NCI-H2196 (cell line): ENCODE measurements around the gene CELF2.

Experiments used
- DNase-seq: peaks from one replicate; lab custom pipeline; 2025; ENCODE audit not compliant: unreplicated experiment; lab: John Stamatoyannopoulos, UW

Gene CELF2

DNA sequence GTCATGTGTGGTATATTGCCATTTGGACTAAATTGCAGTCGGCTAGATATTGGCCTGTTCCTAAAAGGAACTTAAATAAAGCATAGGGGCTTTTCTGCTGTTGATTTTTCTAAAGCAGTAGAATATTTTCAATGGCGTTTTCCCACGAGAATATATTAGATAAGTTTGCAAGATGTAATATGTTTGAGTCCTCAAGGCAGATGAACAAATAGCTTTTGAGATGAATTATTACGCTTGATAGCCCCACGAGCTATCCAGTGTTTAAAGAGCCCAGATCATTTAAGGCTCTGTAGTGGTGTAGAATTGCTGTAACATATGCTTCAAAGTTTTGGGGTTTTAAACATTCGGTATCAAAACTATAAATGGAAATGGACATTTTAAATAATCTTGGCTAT, 2.9 kb downstream of the CELF2 start:
- DNase-seq, result no peak

DNA sequence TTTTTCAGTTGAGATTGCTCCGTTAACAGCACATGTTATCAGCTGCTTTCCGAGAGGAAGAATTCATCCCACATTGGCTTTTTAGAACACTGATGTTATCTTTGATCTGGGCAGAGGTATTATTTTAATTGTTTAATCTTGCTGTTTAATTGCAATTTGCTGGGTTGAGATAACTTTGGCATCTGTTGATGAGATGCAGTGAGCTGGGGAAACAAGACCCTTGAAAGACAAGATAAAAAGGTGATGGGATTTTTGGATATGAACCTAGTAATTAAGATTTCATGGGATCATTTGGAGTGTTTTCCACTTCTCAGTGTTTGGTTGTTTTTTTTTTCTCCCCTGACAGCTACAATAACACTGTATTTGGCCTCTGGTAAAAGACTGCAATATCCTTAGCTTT, 4.5 kb downstream of the CELF2 start:
- DNase-seq, result no peak

DNA sequence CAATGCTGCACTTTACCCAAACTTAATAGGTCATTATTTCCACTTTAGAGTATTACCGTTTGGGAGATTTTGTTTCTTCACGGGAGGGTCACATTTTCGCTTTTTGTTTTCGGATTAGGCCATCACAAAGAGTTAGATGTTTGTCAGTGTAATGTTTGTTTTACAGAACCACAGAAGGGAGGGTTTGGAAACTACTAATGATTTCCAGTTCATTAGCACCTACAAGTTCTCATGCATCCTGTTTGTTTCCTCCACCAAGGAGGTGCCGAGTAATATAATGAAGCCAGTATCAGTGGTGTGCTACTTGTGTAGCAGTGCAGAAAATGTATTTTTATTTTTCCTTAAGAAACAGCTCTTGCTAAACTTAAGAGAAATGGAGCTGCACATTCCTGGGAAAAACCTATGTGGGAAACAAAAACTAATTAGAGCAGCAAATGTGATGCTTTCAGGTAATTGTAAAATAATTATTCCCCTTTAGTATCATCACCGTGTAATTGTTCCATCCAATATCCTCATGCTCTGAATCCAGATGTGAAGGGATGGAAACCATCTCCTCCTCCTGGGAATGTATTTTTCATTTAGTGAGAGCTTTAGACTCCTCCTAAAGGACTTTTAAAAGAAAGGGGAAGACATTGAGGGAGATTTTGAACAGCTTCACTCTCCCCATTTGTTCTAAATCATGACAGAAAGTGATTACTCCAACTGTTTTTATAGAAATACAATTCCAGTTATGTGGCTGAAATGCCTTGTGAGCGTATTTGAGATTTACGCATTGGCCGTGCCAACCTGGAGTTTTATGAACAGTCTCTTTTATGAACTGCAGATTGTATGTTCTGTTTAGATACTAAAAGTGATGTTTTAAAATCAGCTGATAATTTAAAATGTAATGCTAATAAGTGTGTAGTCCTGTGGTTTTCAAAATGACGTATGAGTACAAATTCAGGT, 5.6 kb downstream of the CELF2 start:
- no peak for DNase-seq

DNA sequence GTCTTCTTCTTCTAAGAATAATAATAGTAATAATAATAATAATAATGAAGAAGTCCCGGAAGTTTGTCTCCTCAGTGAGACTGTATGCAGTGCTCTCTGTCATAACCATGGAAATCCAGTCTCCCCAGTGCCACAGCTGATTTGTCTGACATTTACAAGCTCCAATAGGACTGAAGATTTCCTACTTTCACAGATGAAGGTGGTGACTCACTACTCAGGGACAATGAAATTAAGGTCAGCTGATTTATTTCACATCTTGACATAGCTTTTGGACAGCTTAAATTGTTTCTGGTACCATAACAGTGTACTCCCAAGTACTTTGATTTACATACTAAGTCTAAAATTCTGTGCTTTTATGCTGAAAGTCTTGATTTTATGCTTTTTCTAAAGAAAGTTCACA, 6.9 kb downstream of the CELF2 start:
- DNase-seq, result no peak

DNA sequence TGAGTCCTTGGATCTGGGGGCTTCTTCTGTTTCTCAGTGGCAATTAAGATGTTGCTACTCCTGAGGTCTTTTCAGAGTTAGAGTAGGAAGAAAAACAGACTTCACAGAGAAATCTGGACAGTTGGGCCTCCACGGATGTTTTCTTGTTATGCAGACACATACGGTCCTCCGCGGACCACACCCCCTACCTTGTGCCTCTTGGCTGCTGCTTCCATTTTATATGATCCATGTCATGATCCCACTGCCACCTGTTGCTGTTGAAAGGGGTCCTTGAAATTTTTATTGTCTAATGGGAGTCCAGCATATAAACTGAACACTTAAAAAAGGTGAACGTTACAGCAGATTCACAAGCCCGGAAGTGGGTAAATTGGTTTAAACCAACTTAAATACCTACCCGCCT, 8.3 kb downstream of the CELF2 start:
- DNase-seq, result no peak

DNA sequence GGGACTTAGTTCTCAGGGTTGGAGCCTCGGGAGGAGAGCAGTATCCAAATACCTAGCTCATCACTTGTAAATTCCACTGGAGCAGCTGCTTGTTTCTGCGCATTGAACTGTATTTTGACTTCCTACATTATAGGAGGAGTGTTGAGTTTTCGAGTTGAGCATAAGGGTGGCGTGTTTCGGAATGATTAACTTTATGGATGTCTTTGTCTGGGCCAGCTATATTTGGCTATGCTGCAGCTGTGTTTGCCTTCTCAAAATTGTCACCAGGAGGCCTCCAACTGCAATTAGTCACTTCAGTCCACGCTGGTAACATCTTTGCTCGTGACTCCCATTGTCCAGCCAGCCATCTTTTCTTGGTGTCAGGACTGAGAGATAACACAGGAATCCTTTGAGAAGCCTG, 9.1 kb downstream of the CELF2 start:
- no peak for DNase-seq

DNA sequence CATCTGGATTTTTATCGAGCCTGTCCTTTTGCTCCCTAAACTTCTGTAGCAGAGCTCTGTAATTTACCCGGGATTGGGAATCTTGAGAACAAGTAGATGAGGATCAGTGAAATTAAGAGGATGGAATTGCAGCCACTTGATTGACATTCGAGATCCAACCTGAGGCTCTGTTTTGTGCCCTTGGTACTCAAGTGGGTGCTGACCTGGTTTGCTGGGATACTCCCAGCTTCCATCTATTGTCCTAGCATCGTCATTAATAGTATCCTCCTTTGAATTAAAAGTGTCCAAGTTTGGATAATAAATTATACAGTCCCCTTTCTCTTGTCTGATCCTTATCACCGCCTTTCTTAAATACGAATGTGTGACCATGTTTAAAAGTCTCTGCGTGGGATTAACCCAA, 17.1 kb downstream of the CELF2 start:
- DNase-seq, result no peak

DNA sequence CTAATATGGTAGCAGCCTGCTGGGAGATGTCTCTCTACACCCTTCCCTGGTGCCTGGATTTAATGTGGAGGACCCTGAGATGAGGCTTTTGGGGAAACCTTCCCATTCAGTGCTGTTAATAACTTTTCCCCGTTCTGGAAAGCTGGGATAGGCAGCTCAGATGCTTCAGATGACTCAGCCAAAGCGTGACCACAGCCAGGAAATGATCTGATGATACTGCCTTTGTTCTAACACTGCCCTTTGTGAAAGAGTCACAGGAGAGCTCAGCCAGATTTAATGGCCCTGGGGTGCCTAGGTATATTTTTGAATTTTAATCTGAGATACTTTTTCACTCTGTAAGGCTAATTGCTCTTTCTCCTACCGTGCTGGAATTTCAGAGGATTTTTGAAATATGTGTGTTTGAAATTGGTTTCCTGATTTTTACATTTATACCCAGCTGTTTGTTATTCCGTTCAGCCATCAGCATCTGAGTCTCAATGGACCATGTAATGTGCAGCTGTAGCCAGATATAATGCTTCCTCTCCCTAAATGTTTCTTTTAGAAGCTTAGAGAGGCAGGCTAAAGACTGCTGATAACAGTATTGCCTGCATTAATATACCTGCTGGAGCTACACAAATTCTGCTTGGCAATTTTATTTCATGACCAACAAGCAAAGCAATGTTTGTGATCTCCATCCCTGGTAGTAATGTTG, 17.8 kb downstream of the CELF2 start:
- DNase-seq, result no peak

DNA sequence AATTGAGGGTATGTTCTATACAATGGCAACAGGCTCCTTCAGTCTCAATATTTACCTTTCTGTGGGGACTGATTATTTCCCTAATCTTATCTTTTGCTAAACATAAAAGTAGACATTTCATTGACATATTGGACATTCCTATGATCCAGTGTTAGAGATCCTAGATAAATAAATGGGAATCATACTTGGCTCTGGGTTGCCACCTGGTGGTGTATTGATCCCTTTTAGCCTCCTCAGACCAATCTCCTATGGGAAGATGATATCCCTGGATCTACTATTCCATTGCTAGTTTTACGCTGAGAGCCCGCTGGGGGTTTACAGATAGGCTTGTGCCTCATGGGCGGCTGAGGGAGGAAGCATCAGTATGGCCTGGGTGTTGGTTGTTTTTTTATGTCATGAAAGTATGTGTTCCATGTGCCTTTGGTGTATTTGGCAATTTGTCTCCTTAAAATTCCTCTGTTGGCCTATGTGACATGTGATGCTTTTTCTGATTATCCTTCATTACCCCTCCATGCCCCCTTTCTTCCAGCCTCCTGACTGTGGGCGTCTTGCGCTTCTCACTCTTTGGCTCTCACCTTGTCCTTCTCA, 18.8 kb downstream of the CELF2 start:
- no peak for DNase-seq

DNA sequence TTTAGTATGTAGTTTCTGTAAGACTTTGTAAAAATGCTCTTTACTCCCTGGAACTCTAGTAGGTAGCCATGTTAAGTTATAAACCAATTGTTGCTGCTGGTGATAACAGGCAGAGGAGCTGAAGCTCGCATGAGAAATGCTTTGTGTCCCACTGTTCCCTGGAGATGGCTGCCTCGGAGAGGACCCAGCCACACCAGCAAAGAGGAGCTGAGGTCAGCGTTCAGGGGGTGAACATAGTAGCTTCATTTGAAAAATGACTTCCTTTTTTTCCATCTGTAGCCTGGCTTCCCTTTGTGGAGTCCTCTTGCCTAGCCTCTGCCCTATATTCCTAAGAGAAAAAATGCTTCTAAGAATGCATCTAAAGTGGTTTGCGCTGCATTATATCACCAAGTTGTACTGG, 20.3 kb downstream of the CELF2 start:
- DNase-seq, result no peak

DNA sequence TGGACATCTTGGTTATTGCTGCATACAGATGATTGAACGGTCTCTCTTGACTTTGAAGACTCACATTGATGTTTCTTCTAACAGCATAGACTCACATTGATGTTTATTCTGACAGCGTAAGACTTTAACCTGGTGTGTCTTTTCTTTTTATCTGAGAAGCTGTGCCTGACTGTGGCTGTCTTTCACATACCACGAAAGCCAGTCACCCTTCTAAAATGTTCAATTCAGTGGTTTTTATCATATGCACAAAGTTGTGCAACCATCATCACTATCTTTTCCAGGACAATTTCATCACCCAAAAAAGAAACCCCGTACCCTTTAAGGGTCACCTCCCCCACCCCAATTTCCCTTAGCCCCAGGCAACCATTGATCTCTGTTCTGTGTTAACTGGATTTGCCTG, 24.7 kb downstream of the CELF2 start:
- no peak for DNase-seq

DNA sequence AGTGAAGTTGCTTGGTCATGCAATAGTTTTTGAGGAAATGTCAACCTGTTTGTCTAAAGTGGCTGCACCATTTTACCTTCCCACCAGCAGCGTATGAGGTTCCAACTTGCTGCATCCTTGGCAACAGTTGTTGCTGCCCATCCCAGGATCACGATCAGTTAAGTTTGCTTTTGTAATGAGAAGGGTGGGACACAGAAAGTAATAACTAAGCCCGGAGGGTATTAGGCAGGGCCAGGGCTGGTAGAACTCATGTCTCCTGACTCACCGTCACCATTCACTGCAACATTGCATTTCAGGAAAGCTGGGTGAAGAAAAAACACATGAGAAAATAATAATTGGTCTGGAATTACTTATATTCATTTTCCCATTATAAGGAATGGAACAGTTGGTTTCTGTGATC, 25.4 kb downstream of the CELF2 start:
- DNase-seq, result no peak

DNA sequence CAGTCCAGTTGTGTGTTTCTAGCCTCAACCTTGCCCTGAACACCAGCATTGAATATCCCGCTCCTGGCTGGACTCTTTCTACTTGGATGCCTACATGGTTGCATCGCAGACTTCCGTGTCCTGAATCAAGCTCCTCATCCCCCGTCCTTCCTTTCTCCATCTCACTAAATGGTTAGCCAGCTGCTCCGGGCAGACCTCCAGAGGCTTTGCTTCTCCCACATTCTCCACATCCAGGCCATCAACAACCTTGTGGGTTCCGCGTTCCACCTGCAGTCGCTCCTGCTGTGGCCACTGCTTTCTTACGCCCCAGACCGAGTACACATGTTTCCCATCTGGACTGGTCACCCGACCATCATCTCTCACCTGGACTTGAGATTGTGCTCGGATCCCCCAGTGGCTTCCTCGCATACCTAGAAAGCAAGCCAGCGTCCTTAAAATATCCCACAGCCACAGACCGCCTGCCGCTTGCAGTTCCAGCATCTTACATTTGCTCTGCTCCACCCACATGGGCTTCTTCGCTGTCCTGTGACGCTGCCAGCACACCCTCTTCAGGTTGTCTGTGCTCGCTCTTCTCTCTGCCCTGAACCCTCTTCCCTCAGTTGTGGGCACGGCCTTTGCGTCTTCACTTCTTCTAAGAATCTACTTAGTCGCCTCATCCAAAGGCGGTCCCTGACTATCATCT, 25.9 kb downstream of the CELF2 start:
- no peak for DNase-seq

DNA sequence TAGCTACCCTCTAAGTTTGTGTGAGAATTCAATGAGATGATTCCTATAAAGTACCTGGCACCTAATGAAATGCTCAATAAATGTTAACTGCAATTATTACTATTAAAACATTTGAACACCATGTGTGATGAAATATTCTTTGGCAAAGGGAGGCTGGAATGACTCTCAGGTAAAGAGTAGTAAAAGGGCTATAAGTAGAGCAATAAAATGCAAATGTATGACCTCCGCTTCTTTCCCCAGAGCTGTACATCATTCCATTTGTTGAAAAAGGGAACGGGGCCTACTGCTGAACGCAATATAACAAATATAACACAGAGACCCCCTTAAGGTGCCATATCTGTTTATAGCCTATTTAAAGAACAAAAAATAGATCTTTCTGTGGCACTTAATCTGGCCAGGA, 27.8 kb downstream of the CELF2 start:
- no peak for DNase-seq

DNA sequence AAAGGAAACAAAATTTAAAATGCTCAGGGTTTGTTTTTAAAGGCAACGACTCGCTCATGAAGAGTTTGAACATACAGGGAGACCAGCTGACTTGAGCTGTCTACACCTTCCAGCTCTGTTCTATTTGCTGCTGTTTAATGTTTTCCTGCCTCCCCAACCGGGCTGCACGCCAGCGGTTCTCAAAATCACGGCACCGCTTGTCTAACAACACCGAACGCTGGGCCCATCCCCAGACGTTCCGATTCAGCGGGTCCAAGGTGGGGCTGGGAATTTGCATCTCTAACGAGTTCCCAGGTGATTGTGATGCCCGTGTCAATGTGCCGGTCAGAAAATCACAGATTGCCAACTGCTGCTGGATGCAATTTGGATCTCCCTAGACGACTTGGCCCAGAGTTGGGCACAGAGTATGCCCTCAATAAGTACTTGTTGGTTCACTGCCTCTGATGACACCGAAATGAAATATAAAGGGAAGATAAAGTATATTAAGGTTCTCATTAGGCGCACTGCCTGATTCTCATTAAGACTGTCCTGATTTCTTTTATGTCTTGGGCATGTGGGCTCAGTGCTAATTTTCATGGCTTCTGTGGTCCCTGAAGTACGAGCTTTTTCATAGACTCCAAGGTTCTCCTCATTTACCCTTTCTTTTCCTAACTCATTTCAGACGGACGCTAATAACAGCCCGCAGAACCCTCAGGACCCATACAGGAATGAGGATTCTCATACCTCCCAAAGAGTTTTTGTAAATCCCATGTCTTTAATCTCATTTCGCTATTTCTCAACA, 28.5 kb downstream of the CELF2 start:
- DNase-seq, result no peak

DNA sequence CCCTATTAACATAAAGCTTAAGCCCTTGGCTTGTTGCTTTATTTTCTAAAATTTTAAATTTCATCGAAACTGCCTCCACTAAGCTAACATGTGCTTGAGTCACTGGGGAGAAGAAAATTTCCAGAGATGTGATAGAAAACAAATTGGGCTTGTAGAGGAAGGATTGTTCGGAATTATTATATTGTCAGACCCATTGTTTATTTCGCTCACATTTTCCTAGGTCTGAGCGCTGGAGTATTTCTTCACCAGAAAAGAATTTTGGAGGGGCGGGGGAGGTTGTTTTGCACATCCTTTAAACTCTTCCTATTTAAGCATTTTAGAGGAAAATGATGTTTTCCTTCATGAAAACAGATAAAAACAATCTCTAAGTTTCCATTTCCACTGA, 29.1 kb downstream of the CELF2 start:
- DNase-seq, result no peak

DNA sequence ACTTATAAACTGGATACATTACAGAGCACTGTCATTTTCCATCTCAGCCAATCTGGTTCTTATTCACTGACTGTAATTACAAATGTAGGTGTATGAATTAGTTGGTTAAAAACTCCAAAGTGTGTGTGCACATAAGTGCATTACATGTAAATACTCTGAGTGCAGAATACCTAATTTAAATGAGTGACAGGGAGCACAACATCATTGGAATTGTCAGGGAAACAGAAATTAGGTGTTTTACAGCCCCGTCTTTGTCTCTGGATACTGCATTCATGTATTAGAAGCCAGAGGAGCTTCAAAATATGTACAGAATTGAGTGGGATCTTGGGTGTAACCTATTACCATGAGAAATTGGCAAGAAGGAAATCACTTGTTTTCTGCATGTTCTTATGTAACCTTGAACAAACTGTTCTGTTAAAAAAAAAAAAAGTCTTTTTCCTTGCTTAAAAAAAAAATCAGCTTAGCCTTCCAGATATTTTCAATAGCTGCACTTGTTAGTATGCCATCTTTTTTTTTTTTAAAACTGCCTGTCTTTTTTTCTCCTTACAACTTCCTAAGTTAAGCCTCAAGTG, 31.1 kb downstream of the CELF2 start:
- DNase-seq, result no peak

DNA sequence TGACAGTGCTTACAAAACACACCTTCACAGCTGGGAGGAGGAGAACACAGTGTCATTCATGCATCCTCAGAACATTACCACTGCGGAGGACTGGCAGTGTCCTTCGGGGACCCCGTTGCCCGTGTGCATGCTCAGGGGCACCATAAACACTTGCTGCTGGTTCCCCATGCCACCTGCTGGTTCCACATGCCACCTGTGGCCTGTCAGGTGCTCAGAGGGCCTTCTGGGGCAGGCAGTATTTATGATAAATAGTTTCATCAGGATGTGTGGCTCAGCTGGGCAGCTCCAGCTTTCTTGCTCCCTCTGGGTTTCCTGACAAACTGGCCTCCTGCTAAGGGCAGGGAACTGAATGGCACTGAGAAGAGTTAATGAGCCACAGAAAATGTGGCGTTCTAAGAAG, 32.1 kb downstream of the CELF2 start:
- DNase-seq, result no peak

DNA sequence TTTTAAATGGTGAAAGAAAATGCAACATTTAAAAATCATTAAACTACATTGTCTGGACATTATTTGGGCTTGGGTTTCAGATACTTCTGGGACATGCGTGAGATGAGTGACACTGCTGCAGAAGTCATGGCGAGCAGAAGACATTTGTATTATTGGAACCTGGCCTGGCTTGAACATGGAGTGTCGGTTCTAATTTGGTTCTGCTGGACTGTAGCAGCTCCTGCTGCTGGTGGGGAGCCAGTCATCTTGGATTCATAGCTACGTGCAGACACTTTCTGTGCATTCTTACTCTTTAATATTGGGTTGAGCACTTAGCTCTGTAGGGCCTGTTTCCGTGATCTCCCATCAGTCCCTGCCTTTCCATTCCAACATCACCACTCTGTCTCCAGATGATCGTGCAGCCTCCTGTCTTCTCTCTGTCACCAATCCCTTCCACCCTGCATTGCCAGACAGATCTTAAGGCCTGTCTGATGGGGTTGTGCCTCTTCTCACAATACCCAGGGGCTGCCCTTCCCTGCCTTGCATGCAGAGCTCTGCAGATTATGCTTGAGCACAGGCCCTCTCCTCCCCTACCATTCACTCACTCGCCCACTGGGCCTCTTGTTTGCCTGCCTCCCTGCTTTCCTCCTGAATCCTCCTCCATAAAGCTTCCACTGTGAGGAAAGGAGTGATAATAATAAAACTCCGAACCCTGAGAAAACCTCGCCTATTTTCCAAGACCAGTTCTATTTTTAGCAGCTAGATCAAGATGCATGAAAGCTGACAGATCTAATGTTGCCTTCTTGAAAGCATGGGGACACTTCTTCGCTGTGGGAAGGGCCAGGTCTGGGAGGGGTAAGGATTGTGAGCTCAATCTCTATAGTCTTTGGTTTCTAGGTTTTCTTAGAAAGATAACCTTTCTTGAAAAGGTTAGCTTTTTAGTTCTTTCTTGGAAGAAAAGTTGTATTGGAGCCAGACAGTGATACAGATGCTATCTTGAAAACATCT, 32.9 kb downstream of the CELF2 start:
- DNase-seq, result no peak
